Lung microvascular endothelial cell (primary cell): ENCODE measurements around the gene LHX5. TPM values are rescaled to one million over a fixed set of nuclear protein-coding genes. Genes with fewer than 3 reads are reported as not detected.

Source experiments
- DNase-seq, 2 donors: peaks; one replicate each; pipeline versions ENCODE4 v3.0.0 to v3.0.0-alpha.2; 2010; ENCODE audit warnings: low read depth in 2 of 2
- total RNA-seq: library from RNA; depleted of rRNA; stranded (reverse); fragments of >200 nt; gene quantifications from 2 replicates; pipeline ENCODE4 v1.2.1, GENCODE V29; 2014

The LHX5 gene
- total RNA-seq, 1 donor from 2014 or later: not detected

DNA sequence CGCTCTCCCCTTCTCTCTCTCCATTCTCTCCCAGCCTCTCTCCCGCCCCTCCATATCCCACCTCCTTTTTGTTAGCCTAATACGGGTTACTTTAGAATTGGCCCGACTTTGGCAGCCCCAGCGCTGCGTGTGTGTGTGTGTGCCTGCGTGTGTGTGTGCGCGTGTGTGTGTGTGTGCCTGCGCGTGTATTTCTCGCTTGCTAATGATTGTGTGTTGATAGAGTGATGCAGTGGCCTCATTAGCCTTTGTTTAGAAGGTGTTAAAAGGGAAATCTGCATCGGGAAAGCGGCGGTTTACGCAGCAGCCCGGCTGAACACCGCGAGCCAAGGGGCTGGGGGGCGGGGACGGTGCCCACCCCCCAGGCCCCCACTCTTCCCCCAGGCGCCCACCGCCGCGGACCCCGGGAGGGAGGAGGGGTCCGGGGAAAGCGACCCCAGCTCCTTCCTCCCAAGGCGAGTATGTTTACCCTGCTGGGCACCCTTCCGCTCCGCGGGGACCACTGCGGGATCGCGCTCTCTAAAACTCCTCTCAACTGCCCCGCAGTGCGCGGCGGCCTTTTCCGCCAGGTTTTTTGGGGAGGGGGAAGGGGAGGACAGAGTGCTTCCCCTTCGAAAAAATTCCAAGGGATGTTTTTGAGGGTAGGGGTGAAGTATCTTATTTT lies 6.8 kb upstream of the LHX5 start:
- DNase-seq: no peak

GRCh38 chr12:113477842-113478215 lies 6.2 kb upstream of the LHX5 start:
- no peak for DNase-seq

- no peak for DNase-seq
These were observed 5.6 kb upstream of the LHX5 start for GRCh38 chr12:113477171-113477841.

DNA sequence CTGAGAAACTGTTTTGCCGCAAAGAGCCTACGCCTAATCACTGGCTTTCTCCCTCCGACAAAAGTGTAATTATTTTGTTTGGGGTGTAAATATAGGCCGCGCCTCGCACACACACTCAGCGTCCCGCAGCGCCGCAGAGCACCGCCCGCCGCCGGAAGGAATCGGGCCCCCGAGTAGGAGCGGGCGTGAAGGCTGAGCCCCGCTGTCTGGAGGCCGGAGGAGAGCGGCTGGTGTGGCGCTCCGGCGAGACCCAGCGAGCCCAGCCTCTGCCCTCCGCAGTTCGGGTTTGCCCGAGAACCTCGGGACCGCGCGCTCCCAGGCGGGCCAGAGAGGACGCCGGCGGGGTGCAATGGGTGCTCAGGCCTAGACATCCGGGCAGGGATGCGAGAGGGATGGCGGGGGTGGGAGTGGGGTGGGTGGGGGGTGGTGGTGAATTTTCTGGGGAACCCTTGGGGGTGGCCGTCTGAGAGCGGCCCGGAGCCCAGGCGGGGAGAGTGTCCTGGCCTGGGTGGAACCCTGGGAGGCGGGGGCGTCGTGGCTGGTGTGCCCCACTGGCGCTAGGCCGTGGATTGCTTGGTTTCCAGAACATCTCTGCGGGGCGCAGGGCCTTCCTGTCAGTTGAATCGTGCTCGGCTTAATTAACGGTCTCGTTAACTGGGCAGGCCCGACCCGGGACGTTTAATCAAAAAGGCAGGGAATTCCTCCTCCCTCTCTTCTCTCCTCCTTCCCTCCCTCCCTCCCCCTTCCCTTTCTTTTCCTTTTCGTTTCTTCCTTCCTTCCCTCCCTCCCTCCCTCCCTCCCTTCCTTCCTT lies 4.7 kb upstream of the LHX5 start:
- DNase-seq: no peak

DNA sequence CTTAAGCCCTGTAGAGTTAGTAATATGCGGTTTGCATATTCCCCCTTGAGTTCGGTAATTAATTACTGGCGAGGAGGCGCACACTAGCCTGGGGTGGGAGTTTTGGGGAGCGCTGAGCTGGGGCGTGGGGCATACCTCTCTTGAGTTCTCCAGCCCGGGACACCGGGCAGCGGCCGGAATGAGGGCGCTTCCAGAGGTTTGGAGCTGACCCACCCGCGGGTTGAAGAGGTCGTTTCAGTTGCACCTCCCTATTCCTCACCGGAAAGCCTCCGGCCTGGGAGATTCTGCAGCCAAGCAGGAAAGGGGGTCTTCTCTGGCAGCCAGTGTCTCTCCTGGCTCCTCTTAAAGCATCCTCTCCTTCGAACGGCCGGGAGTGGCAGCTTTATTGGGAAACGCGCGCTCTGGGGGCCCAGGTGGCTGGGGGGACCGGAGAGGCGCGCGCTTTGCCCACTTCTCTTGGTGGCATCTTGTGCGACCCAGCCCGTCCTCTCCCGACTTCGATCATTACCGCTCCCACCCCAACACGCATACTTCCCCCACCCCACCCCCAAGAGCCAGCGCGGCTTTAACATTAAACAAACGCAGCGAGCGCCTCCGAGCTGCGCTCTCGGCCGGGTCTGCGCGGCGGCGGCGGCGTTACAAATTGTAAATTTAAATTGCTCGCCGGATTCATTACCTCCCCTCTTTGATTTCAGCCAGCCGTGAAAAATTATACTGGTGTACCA lies 3.9 kb upstream of the LHX5 start:
- DNase-seq: no peak

- DNase-seq: no peak
These were observed 3.2 kb upstream of the LHX5 start for GRCh38 chr12:113474635-113475436.

GRCh38 chr12:113473942-113474341 lies 2.3 kb upstream of the LHX5 start:
- DNase-seq: no peak

- DNase-seq: no peak
These were observed 1.7 kb upstream of the LHX5 start for GRCh38 chr12:113473400-113473799.

- no peak for DNase-seq
These were observed 785 bp upstream of the LHX5 start for GRCh38 chr12:113472191-113473121.

GRCh38 chr12:113470871-113471618 lies 626 bp downstream of the LHX5 start:
- DNase-seq: no peak

- no peak for DNase-seq
These were observed 1.5 kb downstream of the LHX5 start for GRCh38 chr12:113469949-113470743.

DNA sequence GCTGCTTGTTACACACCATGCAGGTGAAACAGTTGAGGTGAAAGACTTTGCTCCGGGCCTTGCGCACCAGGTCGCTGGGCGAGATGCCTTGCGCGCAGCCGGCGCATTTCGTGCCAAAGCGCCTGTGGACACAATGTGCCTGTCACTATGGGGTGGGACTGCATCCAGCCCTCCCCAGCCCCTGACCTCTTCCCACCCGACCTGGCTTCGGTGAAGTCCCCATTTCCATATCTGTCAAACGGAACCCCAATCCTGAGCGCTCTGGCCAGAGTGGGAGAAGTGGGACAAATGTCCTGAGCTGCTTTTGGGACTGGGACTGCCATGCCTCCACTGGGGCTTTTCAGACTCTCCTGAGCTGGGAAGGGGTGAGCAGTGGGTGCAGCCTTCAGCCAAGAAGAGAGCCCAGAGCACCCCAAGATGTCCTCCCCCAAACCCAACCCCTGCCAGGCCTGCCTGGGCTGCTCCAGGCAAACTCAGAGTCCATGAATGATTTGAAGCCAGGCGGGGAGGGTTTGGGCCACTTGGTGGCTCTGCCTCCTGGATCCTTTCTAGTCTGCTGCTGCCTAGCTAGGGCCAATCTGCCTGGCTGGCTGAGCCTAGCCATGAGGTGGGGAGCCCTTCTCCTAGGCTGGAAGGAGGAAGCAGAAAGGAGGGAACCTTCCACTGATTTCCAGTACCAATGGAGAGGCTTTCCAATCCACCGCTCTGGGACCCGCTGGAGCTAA lies 2.3 kb downstream of the LHX5 start:
- no peak for DNase-seq

GRCh38 chr12:113468365-113469223 lies 3.1 kb downstream of the LHX5 start:
- no peak for DNase-seq

DNA sequence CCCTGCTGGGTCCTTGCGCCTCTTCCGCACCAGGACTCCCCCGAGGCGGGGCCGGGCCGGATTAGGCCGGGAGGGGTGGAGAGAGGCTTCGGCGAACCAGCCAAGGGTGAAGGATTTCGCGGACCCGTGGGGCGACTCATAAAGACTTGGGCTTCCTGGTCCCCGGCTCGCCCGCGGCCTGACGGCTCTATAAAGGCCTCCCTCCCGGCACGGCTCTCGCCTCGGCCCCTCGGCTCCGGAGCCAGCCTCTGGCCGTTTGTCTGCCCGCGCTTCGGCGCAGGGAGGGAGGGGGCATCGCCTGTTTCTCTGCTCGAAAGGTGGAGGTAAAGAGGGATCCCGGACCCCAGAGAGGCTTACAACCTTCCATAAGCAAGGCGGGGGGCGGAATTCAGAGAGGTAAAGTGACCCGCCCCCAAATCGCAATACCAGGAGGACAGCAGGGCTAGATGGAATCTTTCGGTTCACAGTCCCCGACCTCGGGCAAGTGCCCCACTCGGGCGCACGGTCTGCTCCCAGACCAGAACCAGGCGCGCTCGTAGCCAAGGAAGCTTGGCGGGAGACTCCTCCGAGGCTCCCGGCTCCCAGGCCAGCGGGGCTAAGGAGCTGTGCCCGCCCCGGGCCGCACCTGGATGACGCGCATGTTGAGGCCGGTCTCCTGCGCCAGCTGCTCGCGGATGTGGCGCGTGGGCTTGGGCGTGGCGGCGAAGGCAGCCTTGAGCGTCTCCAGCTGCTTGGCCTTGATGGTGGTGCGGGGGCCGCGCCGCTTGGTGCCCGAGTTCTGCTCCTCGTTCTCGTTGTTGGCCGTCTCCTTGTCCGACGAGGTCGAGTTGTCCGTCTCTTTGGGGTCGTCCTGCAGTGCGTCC lies 3.9 kb downstream of the LHX5 start:
- no peak for DNase-seq

DNA sequence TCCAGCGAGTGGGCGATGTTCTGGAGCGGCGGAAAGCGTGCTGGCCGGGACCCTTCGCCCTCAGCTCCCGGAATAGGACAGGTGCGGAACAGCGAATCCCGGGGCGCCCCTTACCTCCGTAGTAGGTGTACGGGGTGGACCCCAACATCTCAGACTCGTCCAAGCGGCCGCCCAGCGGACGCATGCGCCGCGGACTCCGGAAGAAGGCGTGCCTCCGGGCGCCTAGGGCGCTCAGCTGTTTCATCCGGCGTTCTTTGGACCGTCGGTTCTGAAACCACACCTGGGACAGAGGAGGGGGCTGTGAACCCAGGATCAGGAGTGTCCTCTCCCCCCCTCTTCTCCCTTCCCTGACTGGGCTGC lies 4.5 kb downstream of the LHX5 start:
- DNase-seq: no peak
